ENCODE data around the gene CTTNBP2. TPM values are rescaled to one million over a fixed set of nuclear protein-coding genes. Genes with fewer than 3 reads are reported as not detected.

The CTTNBP2 gene
- polyA plus RNA-seq, 1 of the 3 experiments (the other 2 are of a cell fraction) = not detected

DNA sequence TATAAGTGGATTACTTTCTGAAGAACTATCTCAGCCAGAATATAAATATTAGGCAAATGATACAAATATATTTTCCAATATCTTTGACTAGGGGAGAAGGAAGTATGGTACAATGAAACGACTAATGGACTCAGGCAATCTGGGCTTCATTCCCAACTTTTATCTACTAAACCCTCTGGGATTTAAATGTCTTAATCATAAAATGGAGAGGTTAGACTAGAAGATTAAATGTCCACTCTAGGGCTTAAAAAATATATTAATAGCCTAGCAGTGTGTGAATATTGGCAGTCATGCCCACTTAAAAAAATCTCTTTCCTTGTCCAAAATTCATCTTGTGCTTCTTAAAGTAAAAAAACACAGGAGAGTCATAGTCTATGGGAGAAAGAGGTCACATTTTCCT, 98.3 kb downstream of the CTTNBP2 start:
- Histone ChIP-seq H3K4me1 (ENCODE audit: control insufficient read depth in 1 of 2, insufficient read depth in 2 of 2, low read depth in 1 of 2, low read length in 1 of 2) (no peaks in the 10 kb centered on the region), H3K9me2 (no peaks in the 10 kb centered on the region), H3K4me3 (ENCODE audit: low read depth in 2 of 2, low read length in 1 of 2) (no peak overlapping the region), H3K36me3 (replicated peaks in 1 of 2; ENCODE audit: control insufficient read depth in 1 of 2, insufficient read depth in 2 of 2, low read length in 1 of 2) (no peaks in the 10 kb centered on the region), H4K20me1 (ENCODE audit: insufficient read depth) (no peaks in the 10 kb centered on the region), H2AFZ (ENCODE audit: low read depth) (no peak overlapping the region), H3K9ac (no peak overlapping the region), H3K9me3 (no peaks in the 10 kb centered on the region), H3K27ac (ENCODE audit: low read depth in 2 of 2, low read length in 1 of 2) (no peak overlapping the region), H3K4me2 (no peak overlapping the region), H3K27me3 (ENCODE audit: insufficient read depth) (peaks cover 4% of the 10 kb centered on the region; the same call in 1 of the 2 replicates), H3K79me2 (ENCODE audit: insufficient read depth) (no peaks in the 10 kb centered on the region), H3F3A (replicated peaks; ENCODE audit: insufficient read depth) (no peaks in the 10 kb centered on the region)
- 0% methylated on average over 1 of the region's 1 CpG for WGBS (ENCODE audit: low lambda C conversion rate)
- POLR2A ChIA-PET = no interaction called here
- no peak for DNase-seq
- TF ChIP-seq ELF1 (IDR thresholded peaks at IDR 0.05) (no peak), TAF1 (IDR thresholded peaks at IDR 0.05; ENCODE audit: borderline replicate concordance, low read depth, low read length) (no peak), EP300 (IDR thresholded peaks at IDR 0.05; ENCODE audit: borderline replicate concordance in 1 of 2, low read depth in 1 of 2, low read length in 1 of 2) (no peak), MXI1 (IDR thresholded peaks at IDR 0.05; ENCODE audit: low read depth, low read length) (no peak), RCOR1 (IDR thresholded peaks at IDR 0.05; ENCODE audit: low read length) (no peak), RXRA (IDR thresholded peaks at IDR 0.05; ENCODE audit: borderline replicate concordance, low read depth) (no peak), POLR2AphosphoS5 (IDR thresholded peaks at IDR 0.05; ENCODE audit: low read depth, low read length) (no peak), NRF1 (IDR thresholded peaks at IDR 0.05; ENCODE audit: low read depth, low read length) (no peak), JUND (IDR thresholded peaks at IDR 0.05) (no peak), NFIC (IDR thresholded peaks at IDR 0.05; ENCODE audit: borderline replicate concordance) (no peak), GABPA (IDR thresholded peaks at IDR 0.05; ENCODE audit: low read depth) (no peak), FOSL2 (IDR thresholded peaks at IDR 0.05; ENCODE audit: borderline replicate concordance, low read depth) (no peak), SIN3A (IDR thresholded peaks at IDR 0.05; ENCODE audit: borderline replicate concordance, low read depth, low read length) (no peak), YY1 (IDR thresholded peaks at IDR 0.05; ENCODE audit: low read depth) (no peak), RAD21 (IDR thresholded peaks at IDR 0.05; ENCODE audit: low read length) (no peak)
- TF ChIP-seq, protein P1, sequence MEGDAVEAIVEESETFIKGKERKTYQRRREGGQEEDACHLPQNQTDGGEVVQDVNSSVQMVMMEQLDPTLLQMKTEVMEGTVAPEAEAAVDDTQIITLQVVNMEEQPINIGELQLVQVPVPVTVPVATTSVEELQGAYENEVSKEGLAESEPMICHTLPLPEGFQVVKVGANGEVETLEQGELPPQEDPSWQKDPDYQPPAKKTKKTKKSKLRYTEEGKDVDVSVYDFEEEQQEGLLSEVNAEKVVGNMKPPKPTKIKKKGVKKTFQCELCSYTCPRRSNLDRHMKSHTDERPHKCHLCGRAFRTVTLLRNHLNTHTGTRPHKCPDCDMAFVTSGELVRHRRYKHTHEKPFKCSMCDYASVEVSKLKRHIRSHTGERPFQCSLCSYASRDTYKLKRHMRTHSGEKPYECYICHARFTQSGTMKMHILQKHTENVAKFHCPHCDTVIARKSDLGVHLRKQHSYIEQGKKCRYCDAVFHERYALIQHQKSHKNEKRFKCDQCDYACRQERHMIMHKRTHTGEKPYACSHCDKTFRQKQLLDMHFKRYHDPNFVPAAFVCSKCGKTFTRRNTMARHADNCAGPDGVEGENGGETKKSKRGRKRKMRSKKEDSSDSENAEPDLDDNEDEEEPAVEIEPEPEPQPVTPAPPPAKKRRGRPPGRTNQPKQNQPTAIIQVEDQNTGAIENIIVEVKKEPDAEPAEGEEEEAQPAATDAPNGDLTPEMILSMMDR (IDR thresholded peaks at IDR 0.05) = no peak
- TF ChIP-seq, protein P2, sequence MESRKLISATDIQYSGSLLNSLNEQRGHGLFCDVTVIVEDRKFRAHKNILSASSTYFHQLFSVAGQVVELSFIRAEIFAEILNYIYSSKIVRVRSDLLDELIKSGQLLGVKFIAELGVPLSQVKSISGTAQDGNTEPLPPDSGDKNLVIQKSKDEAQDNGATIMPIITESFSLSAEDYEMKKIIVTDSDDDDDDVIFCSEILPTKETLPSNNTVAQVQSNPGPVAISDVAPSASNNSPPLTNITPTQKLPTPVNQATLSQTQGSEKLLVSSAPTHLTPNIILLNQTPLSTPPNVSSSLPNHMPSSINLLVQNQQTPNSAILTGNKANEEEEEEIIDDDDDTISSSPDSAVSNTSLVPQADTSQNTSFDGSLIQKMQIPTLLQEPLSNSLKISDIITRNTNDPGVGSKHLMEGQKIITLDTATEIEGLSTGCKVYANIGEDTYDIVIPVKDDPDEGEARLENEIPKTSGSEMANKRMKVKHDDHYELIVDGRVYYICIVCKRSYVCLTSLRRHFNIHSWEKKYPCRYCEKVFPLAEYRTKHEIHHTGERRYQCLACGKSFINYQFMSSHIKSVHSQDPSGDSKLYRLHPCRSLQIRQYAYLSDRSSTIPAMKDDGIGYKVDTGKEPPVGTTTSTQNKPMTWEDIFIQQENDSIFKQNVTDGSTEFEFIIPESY (IDR thresholded peaks at IDR 0.05; ENCODE audit: borderline replicate concordance, low read depth) = no peak
- TF ChIP-seq, protein P3, sequence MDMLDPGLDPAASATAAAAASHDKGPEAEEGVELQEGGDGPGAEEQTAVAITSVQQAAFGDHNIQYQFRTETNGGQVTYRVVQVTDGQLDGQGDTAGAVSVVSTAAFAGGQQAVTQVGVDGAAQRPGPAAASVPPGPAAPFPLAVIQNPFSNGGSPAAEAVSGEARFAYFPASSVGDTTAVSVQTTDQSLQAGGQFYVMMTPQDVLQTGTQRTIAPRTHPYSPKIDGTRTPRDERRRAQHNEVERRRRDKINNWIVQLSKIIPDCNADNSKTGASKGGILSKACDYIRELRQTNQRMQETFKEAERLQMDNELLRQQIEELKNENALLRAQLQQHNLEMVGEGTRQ (IDR thresholded peaks at IDR 0.05; ENCODE audit: borderline replicate concordance, low read depth, low read length) = no peak
- CTCF ChIA-PET = no interaction called here
